ENCODE measurements around the gene MLN. TPM values are rescaled to one million over a fixed set of nuclear protein-coding genes. Genes with fewer than 3 reads are reported as not detected.
A peak's percentile ranks its signal among the peaks of the same experiment; 100 is the strongest.

Gene MLN
- total RNA-seq, 2 experiments from 2014 or later = not detected

- Mint-ChIP-seq H3K36me3 (ENCODE audit: low read depth) (no peaks in the 10 kb centered on the region), H3K27ac (no peak overlapping the region), H3K4me3 (no peak overlapping the region), H3K27me3 (ENCODE audit: low read depth) (peaks cover under 1% of the 10 kb centered on the region), H3K4me1 (ENCODE audit: low read depth) (peaks cover 7% of the 10 kb centered on the region), H3K9me3 (ENCODE audit: insufficient read depth) (no peaks in the 10 kb centered on the region)
- ChIA-PET CTCF (no interaction called here), POLR2A (no interaction called here)
- DNase-seq (no peak), ATAC-seq (no peak)
Observed at GRCh38 chr6:33820784-33821520, 17.1 kb upstream of the MLN start.

- Mint-ChIP-seq H3K4me3 (no peak overlapping the region), H3K27me3 (ENCODE audit: low read depth) (peaks cover 4% of the 10 kb centered on the region), H3K4me1 (ENCODE audit: low read depth) (peaks cover 7% of the 10 kb centered on the region), H3K27ac (no peak overlapping the region), H3K36me3 (ENCODE audit: low read depth) (no peaks in the 10 kb centered on the region), H3K9me3 (ENCODE audit: insufficient read depth) (no peaks in the 10 kb centered on the region)
- CTCF ChIA-PET = interaction anchor here (1.6 kb wide), 1 partner anchor 49 kb away, joined by 5 read pairs; no protein-coding TSS in a partner anchor
- POLR2A ChIA-PET = no interaction called here
- ATAC-seq (no peak), DNase-seq (no peak)
Observed at GRCh38 chr6:33820243-33820642, 16.4 kb upstream of the MLN start.

- ChIA-PET CTCF (interaction anchor here (1.6 kb wide), 1 partner anchor 48 kb away, joined by 5 read pairs; no protein-coding TSS in a partner anchor), POLR2A (no interaction called here)
- DNase-seq = no peak
- H3K4me3 Mint-ChIP-seq = no peak overlapping the region
- ATAC-seq = no peak
- no peaks in the 10 kb centered on the region for H3K36me3 Mint-ChIP-seq (ENCODE audit: low read depth)
- H3K27me3 Mint-ChIP-seq (ENCODE audit: low read depth) = peaks cover 5% of the 10 kb centered on the region
- H3K27ac Mint-ChIP-seq = no peak overlapping the region
- no peaks in the 10 kb centered on the region for H3K9me3 Mint-ChIP-seq (ENCODE audit: insufficient read depth)
- peaks cover 7% of the 10 kb centered on the region for H3K4me1 Mint-ChIP-seq (ENCODE audit: low read depth)
Observed at GRCh38 chr6:33819021-33819420, 15.2 kb upstream of the MLN start.

DNA sequence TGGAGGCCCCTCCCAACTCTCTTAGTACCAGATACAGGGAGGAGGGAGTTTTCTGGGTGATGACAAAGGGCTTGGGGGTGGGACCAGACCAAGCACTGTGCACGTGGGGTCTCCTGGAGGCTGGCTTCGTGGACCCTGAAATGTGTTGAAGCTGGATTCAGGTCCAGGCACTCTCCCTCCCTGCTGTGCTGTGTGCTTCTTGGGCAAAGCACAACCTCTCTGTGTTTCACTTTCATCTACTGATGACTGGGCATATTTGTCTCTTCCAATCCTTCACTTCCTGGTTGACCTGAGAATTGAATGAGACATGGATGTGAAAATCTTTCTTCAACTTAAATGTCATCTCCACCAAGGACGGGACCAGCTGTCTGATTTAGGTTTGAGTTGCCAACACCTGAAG lies 14.5 kb upstream of the MLN start:
- Mint-ChIP-seq H3K27ac (no peak overlapping the region), H3K4me3 (no peak overlapping the region), H3K36me3 (ENCODE audit: low read depth) (no peaks in the 10 kb centered on the region), H3K27me3 (ENCODE audit: low read depth) (peaks cover 10% of the 10 kb centered on the region), H3K4me1 (ENCODE audit: low read depth) (peaks cover 7% of the 10 kb centered on the region), H3K9me3 (ENCODE audit: insufficient read depth) (no peaks in the 10 kb centered on the region)
- DNase-seq (no peak), ATAC-seq (no peak)
- POLR2A ChIA-PET = interaction anchor here (0.5 kb wide), 1 partner anchor 30 kb away, joined by 3 read pairs; no protein-coding TSS in a partner anchor
- CTCF ChIA-PET = no interaction called here

DNA sequence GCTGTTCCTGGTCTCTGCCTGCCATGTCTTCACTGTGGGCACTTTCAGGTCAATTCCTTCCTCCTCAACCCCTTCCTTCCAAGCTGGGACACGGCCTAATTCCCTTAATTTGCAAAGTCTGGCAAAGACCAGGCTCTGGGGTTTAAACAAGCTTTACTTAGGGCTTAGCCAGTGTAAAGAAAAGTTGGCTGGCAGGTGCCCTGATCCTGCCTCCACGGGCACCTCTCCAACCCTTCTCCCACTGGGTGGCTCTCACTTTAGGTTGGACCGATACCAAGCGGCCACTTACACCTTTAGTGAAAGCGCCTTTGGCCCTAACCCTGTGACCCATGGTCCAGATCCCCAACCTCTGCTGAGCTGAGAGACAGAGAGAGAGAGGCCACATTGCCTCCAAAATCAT lies 13.7 kb upstream of the MLN start:
- H3K36me3 Mint-ChIP-seq (ENCODE audit: low read depth) = no peaks in the 10 kb centered on the region
- no peak overlapping the region for H3K27ac Mint-ChIP-seq
- POLR2A ChIA-PET = no interaction called here
- no peak overlapping the region for H3K4me3 Mint-ChIP-seq
- H3K4me1 Mint-ChIP-seq (ENCODE audit: low read depth) = peaks cover 7% of the 10 kb centered on the region
- DNase-seq (no peak), ATAC-seq (no peak)
- CTCF ChIA-PET = interaction anchor here (1.2 kb wide), 1 partner anchor 161 kb away, joined by 3 read pairs; no protein-coding TSS in a partner anchor
- H3K27me3 Mint-ChIP-seq (ENCODE audit: low read depth) = peaks cover 10% of the 10 kb centered on the region
- no peaks in the 10 kb centered on the region for H3K9me3 Mint-ChIP-seq (ENCODE audit: insufficient read depth)

GRCh38 chr6:33816911-33817310 lies 13.1 kb upstream of the MLN start:
- no peak overlapping the region for H3K4me3 Mint-ChIP-seq
- ChIA-PET CTCF (interaction anchor here (1.2 kb wide), 1 partner anchor 160 kb away, joined by 3 read pairs; no protein-coding TSS in a partner anchor), POLR2A (no interaction called here)
- H3K36me3 Mint-ChIP-seq (ENCODE audit: low read depth) = no peaks in the 10 kb centered on the region
- DNase-seq = no peak
- no peaks in the 10 kb centered on the region for H3K9me3 Mint-ChIP-seq (ENCODE audit: insufficient read depth)
- ATAC-seq = no peak
- H3K4me1 Mint-ChIP-seq (ENCODE audit: low read depth) = peaks cover 7% of the 10 kb centered on the region
- peaks cover 12% of the 10 kb centered on the region for H3K27me3 Mint-ChIP-seq (ENCODE audit: low read depth)
- H3K27ac Mint-ChIP-seq = no peak overlapping the region

GRCh38 chr6:33815854-33816253 lies 12.1 kb upstream of the MLN start:
- Mint-ChIP-seq H3K36me3 (ENCODE audit: low read depth) (no peaks in the 10 kb centered on the region), H3K4me1 (ENCODE audit: low read depth) (peaks cover 2% of the 10 kb centered on the region), H3K27me3 (ENCODE audit: low read depth) (peaks cover 21% of the 10 kb centered on the region), H3K27ac (no peak overlapping the region), H3K9me3 (ENCODE audit: insufficient read depth) (no peaks in the 10 kb centered on the region), H3K4me3 (no peak overlapping the region)
- ATAC-seq (peak; percentile 53), DNase-seq (no peak)
- ChIA-PET POLR2A (no interaction called here), CTCF (no interaction called here)

DNA sequence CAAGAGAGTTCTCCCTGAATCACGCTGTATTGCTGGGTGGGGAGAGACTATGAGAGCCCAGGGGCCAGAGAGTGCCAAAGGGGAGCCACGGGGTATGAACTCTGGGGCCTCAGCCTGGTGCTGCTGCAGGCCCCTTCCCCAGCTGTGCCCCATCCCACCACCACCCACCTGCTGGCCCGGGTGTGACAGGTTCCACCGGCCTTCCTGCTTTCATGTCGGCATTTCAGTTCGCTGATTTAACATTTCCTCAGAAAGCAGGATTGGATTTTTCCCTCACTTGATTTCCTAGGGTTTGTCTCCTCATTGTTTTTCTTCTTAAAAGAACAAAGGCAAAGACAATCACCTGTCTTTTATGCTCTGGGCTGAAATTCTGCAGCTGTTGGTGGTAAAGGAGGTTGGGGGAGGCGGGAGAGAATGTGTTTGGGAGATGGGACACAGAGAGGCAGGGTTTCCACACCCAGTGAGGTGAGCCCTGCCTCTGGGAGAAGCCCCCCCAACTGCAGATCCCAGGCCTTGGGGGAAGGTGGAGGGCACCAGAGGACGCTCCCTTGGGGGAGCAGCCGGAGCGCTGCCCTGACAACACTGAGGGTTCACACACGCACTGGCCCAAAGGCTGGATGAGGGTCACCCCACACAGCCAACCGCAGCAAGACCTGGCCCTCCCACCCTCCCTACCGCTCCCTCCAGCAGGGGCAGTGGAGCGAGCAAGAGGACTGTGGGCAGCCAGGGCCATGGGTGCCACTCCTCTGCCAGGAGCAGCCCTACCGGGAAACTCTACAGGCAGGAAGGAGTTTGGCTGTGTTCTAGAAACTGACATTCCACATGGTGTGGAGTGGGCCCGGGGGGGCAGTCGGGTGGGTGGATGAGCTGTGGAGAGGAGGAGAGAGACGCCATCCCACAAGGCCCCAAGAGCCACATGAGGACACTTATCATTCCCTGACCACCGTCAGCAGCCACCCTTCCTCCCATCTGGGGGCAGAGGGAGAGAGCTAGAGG lies 10.5 kb upstream of the MLN start:
- CTCF ChIA-PET = no interaction called here
- Mint-ChIP-seq H3K36me3 (ENCODE audit: low read depth) (no peaks in the 10 kb centered on the region), H3K27me3 (ENCODE audit: low read depth) (peaks cover 29% of the 10 kb centered on the region)

GRCh38 chr6:33813246-33813904 lies 9.6 kb upstream of the MLN start:
- ChIA-PET POLR2A (interaction anchor here (0.6 kb wide), 1 partner anchor 1735 kb away, joined by 4 read pairs; no protein-coding TSS in a partner anchor), CTCF (no interaction called here)
- DNase-seq (no peak), ATAC-seq (no peak)
- Mint-ChIP-seq H3K4me3 (no peak overlapping the region), H3K4me1 (ENCODE audit: low read depth) (peaks cover 6% of the 10 kb centered on the region), H3K9me3 (ENCODE audit: insufficient read depth) (no peaks in the 10 kb centered on the region), H3K27ac (no peak overlapping the region), H3K27me3 (ENCODE audit: low read depth) (peaks cover 38% of the 10 kb centered on the region), H3K36me3 (ENCODE audit: low read depth) (no peaks in the 10 kb centered on the region)

More for the DNA sequence above, 10.5 kb upstream of the MLN start:
- Mint-ChIP-seq H3K4me1 (ENCODE audit: low read depth) (no peaks in the 10 kb centered on the region), H3K27ac (no peak overlapping the region), H3K9me3 (ENCODE audit: insufficient read depth) (no peaks in the 10 kb centered on the region), H3K4me3 (no peak overlapping the region)
- ATAC-seq (no peak), DNase-seq (no peak)
- POLR2A ChIA-PET = no interaction called here

- no peaks in the 10 kb centered on the region for H3K36me3 Mint-ChIP-seq (ENCODE audit: low read depth)
- peaks cover 13% of the 10 kb centered on the region for H3K4me1 Mint-ChIP-seq (ENCODE audit: low read depth)
- ATAC-seq (peak; percentile 72), DNase-seq (peak; percentile 65)
- CTCF ChIA-PET = no interaction called here
- POLR2A ChIA-PET = interaction anchor here (0.6 kb wide), 1 partner anchor 1735 kb away, joined by 4 read pairs; no protein-coding TSS in a partner anchor
- H3K27ac Mint-ChIP-seq = no peak overlapping the region
- H3K27me3 Mint-ChIP-seq (ENCODE audit: low read depth) = peaks cover 45% of the 10 kb centered on the region
- H3K9me3 Mint-ChIP-seq (ENCODE audit: insufficient read depth) = no peaks in the 10 kb centered on the region
- no peak overlapping the region for H3K4me3 Mint-ChIP-seq
Observed at GRCh38 chr6:33812669-33813068, 8.9 kb upstream of the MLN start.

DNA sequence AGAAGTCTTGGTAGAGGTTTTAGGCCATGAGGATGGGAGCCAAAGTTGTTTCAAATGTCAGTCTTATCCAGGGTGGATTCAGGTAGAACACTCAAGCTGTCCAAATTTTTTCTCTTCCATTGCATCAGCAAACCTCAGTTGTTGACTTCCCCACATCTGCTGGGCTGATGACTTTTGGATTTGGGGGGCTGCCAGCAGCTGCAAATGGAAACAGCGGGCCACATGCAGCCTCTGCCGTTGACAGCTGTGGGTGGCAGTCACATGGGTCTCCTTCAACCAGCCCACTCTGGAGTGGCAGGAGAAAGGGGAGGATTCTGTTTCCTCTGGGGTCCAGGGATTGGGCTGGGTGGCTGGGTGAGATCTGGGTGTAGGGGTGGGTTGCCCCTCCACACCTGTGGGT lies 5.8 kb upstream of the MLN start:
- Mint-ChIP-seq H3K27ac (no peak overlapping the region), H3K27me3 (ENCODE audit: low read depth) (peaks cover 57% of the 10 kb centered on the region), H3K4me3 (no peak overlapping the region), H3K36me3 (ENCODE audit: low read depth) (no peaks in the 10 kb centered on the region), H3K4me1 (ENCODE audit: low read depth) (peaks cover 21% of the 10 kb centered on the region), H3K9me3 (ENCODE audit: insufficient read depth) (no peaks in the 10 kb centered on the region)
- DNase-seq (no peak), ATAC-seq (no peak)
- POLR2A ChIA-PET = no interaction called here
- CTCF ChIA-PET = no interaction called here
